ENCODE measurements around the gene FLOT1.
A peak's percentile ranks its signal among the peaks of the same experiment; 100 is the strongest.
"Not testable (repeated sequence)": the region's sequence is repeated elsewhere in the genome, so short reads cannot be mapped to it uniquely, and the experiment has no call there.

Gene FLOT1

GRCh38 chr6:30744054-30744805, 1.7 kb upstream of the FLOT1 start, which contains the start of gene IER3:
Gene IER3, minus strand, starts transcription at chr6:30744547. Its CDS starts 29 bp downstream, at chr6:30744518.
- DNase-seq, result peak; percentile 30

- no peak for DNase-seq
Observed at GRCh38 chr6:30743099-30744053, 889 bp upstream of the FLOT1 start.

GRCh38 chr6:30741789-30742315, 635 bp downstream of the FLOT1 start:
- DNase-seq, result no peak

GRCh38 chr6:30741063-30741779, 1.3 kb downstream of the FLOT1 start:
- no peak for DNase-seq

GRCh38 chr6:30740540-30740870, 2.0 kb downstream of the FLOT1 start:
- no peak for DNase-seq

GRCh38 chr6:30738532-30738931, 4.0 kb downstream of the FLOT1 start:
- DNase-seq, result no peak

- DNase-seq, result no peak
Observed at GRCh38 chr6:30735668-30736314, 6.7 kb downstream of the FLOT1 start.

GRCh38 chr6:30732237-30732943, 10.1 kb downstream of the FLOT1 start:
- DNase-seq, result no peak

- DNase-seq, result peak; percentile 51
Observed at GRCh38 chr6:30730601-30731435, 11.7 kb downstream of the FLOT1 start.

GRCh38 chr6:30727920-30728553, 14.4 kb downstream of the FLOT1 start:
- DNase-seq, result no peak

GRCh38 chr6:30726506-30727413, 15.7 kb downstream of the FLOT1 start:
- DNase-seq, result no peak

GRCh38 chr6:30725713-30726505, 16.6 kb downstream of the FLOT1 start:
- DNase-seq, result no peak

- DNase-seq, result no peak
Observed at GRCh38 chr6:30724906-30725667, 17.4 kb downstream of the FLOT1 start.

GRCh38 chr6:30723843-30724741, 18.4 kb downstream of the FLOT1 start:
- DNase-seq, result not testable (repeated sequence)

GRCh38 chr6:30723159-30723842, 19.2 kb downstream of the FLOT1 start:
- not testable (repeated sequence) for DNase-seq
